ENCODE measurements around the gene IGSF3. TPM values are rescaled to one million over a fixed set of nuclear protein-coding genes. Genes with fewer than 3 reads are reported as not detected.

The IGSF3 gene
- total RNA-seq, 6 experiments from 2014 or later: 0.42 to 4.9 (median 1.8) TPM

GRCh38 chr1:116561563-116561962, 106.0 kb downstream of the IGSF3 start:
- intact Hi-C loops (cut with DNase I): no loop called here
- Histone ChIP-seq H3K27ac (no peak overlapping the region), H3K4me3 (no peak overlapping the region), H3K4me1 (no peaks in the 10 kb centered on the region), H3K36me3 (no peaks in the 10 kb centered on the region), H3K27me3 (no peaks in the 10 kb centered on the region), H3K9me3 (no peaks in the 10 kb centered on the region)
- peak in 3 of 4 donors; percentile 39 to 58 (median 44) for ATAC-seq
- DNase-seq: no peak
- TF ChIP-seq CTCF (IDR thresholded peaks at IDR 0.05): no peak
- no peak for TF ChIP-seq POLR2A (IDR thresholded peaks at IDR 0.05)

- Histone ChIP-seq H3K36me3 (no peaks in the 10 kb centered on the region), H3K27ac (no peak overlapping the region), H3K27me3 (no peaks in the 10 kb centered on the region), H3K4me3 (no peak overlapping the region), H3K4me1 (no peaks in the 10 kb centered on the region), H3K9me3 (no peaks in the 10 kb centered on the region)
- 73% methylated on average over 4 of the region's 4 CpGs for WGBS (ENCODE audit: insufficient coverage, low coverage, low lambda C conversion rate, missing lambda C conversion rate)
- DNase-seq (no peak), ATAC-seq (no peak)
- TF ChIP-seq POLR2A (IDR thresholded peaks at IDR 0.05) (no peak), CTCF (IDR thresholded peaks at IDR 0.05) (no peak)
- intact Hi-C loops (cut with DNase I): no loop called here
These were observed 106.6 kb downstream of the IGSF3 start for GRCh38 chr1:116560704-116561490.

- Histone ChIP-seq H3K27ac (no peak overlapping the region), H3K4me1 (no peaks in the 10 kb centered on the region), H3K9me3 (no peaks in the 10 kb centered on the region), H3K4me3 (no peak overlapping the region), H3K36me3 (no peaks in the 10 kb centered on the region), H3K27me3 (no peaks in the 10 kb centered on the region)
- no peak for TF ChIP-seq CTCF (IDR thresholded peaks at IDR 0.05)
- TF ChIP-seq POLR2A (IDR thresholded peaks at IDR 0.05): no peak
- 78% methylated on average over 4 of the region's 8 CpGs for WGBS (ENCODE audit: insufficient coverage, low coverage, low lambda C conversion rate, missing lambda C conversion rate)
- ATAC-seq (no peak), DNase-seq (no peak)
- intact Hi-C loops (cut with DNase I): no loop called here
These were observed 108.2 kb downstream of the IGSF3 start for GRCh38 chr1:116559304-116559761.

- Histone ChIP-seq H3K4me1 (no peaks in the 10 kb centered on the region), H3K27ac (no peak overlapping the region), H3K9me3 (no peaks in the 10 kb centered on the region), H3K4me3 (no peak overlapping the region), H3K36me3 (no peaks in the 10 kb centered on the region), H3K27me3 (no peaks in the 10 kb centered on the region)
- intact Hi-C loops (cut with DNase I): no loop called here
- ATAC-seq: no peak
- WGBS (ENCODE audit: insufficient coverage, low coverage, low lambda C conversion rate, missing lambda C conversion rate): 89% methylated on average over 1 of the region's 1 CpG
- no peak for TF ChIP-seq CTCF (IDR thresholded peaks at IDR 0.05)
- TF ChIP-seq POLR2A (IDR thresholded peaks at IDR 0.05): no peak
- DNase-seq: no peak
These were observed 109.0 kb downstream of the IGSF3 start for GRCh38 chr1:116558571-116558970.
